Ishikawa (cell line): ENCODE measurements around the gene MEPCE.
A peak's percentile ranks its signal among the peaks of the same experiment; 100 is the strongest.

Source experiments
- CEBPB ChIP-seq: IDR thresholded peaks from 2 replicates; pipeline ENCODE4 v1.6.1; 2012
- CREB1 ChIP-seq: IDR thresholded peaks from 2 replicates; pipeline ENCODE4 v1.6.1; 2012; ENCODE audit warnings: low read depth
- EGR1 ChIP-seq: IDR thresholded peaks from 2 replicates; pipeline ENCODE4 v1.6.1; 2012
- EP300 ChIP-seq: IDR thresholded peaks from 2 replicates; pipeline ENCODE4 v1.6.1; 2012; ENCODE audit warnings: borderline replicate concordance
- FOXM1 ChIP-seq: IDR thresholded peaks from 2 replicates; pipeline ENCODE4 v1.6.1; 2012; ENCODE audit warnings: low read depth, borderline replicate concordance
- NFIC ChIP-seq: IDR thresholded peaks from 2 replicates; pipeline ENCODE4 v1.6.1; 2012
- RAD21 ChIP-seq: IDR thresholded peaks from 2 replicates; pipeline ENCODE4 v1.6.1; 2012; ENCODE audit warnings: low read depth
- TAF1 ChIP-seq: IDR thresholded peaks from 2 replicates; pipeline ENCODE4 v1.6.1; 2012; ENCODE audit warnings: low read depth, mild to moderate bottlenecking
- TCF12 ChIP-seq: IDR thresholded peaks from 2 replicates; pipeline ENCODE4 v1.6.1; 2012; ENCODE audit warnings: low read depth
- TEAD4 ChIP-seq: IDR thresholded peaks from 2 replicates; pipeline ENCODE4 v1.6.1; 2012
- YY1 ChIP-seq: IDR thresholded peaks from 2 replicates; pipeline ENCODE4 v1.6.1; 2012; ENCODE audit warnings: low read depth
- ZBTB7A ChIP-seq: IDR thresholded peaks from 2 replicates; pipeline ENCODE4 v1.6.1; 2012; ENCODE audit warnings: low read depth
- TF ChIP-seq, protein P1 (sequence below): IDR thresholded peaks from 2 replicates; pipeline ENCODE4 v1.6.1; 2012; ENCODE audit warnings: low read depth, mild to moderate bottlenecking
- TF ChIP-seq, protein P2 (sequence below): IDR thresholded peaks from 2 replicates; pipeline ENCODE4 v1.6.1; 2012
- TF ChIP-seq, protein P3 (sequence below): IDR thresholded peaks from 2 replicates; pipeline ENCODE4 v1.6.1; 2012

The MEPCE gene

GRCh38 chr7:100406767-100407166 is 22.9 kb upstream of the MEPCE start:
- TF ChIP-seq ZBTB7A: no peak
- no peak for TF ChIP-seq EP300
- no peak for TF ChIP-seq EGR1
- no peak for TF ChIP-seq TAF1
- TF ChIP-seq CREB1: no peak
- TF ChIP-seq RAD21: no peak
- no peak for TF ChIP-seq YY1
- no peak for TF ChIP-seq TCF12
- TF ChIP-seq TEAD4: no peak
- TF ChIP-seq CEBPB: no peak
- TF ChIP-seq, protein P1, sequence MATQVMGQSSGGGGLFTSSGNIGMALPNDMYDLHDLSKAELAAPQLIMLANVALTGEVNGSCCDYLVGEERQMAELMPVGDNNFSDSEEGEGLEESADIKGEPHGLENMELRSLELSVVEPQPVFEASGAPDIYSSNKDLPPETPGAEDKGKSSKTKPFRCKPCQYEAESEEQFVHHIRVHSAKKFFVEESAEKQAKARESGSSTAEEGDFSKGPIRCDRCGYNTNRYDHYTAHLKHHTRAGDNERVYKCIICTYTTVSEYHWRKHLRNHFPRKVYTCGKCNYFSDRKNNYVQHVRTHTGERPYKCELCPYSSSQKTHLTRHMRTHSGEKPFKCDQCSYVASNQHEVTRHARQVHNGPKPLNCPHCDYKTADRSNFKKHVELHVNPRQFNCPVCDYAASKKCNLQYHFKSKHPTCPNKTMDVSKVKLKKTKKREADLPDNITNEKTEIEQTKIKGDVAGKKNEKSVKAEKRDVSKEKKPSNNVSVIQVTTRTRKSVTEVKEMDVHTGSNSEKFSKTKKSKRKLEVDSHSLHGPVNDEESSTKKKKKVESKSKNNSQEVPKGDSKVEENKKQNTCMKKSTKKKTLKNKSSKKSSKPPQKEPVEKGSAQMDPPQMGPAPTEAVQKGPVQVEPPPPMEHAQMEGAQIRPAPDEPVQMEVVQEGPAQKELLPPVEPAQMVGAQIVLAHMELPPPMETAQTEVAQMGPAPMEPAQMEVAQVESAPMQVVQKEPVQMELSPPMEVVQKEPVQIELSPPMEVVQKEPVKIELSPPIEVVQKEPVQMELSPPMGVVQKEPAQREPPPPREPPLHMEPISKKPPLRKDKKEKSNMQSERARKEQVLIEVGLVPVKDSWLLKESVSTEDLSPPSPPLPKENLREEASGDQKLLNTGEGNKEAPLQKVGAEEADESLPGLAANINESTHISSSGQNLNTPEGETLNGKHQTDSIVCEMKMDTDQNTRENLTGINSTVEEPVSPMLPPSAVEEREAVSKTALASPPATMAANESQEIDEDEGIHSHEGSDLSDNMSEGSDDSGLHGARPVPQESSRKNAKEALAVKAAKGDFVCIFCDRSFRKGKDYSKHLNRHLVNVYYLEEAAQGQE: no peak
- no peak for TF ChIP-seq FOXM1
- no peak for TF ChIP-seq NFIC
- TF ChIP-seq, protein P2, sequence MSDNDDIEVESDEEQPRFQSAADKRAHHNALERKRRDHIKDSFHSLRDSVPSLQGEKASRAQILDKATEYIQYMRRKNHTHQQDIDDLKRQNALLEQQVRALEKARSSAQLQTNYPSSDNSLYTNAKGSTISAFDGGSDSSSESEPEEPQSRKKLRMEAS: no peak

DNA sequence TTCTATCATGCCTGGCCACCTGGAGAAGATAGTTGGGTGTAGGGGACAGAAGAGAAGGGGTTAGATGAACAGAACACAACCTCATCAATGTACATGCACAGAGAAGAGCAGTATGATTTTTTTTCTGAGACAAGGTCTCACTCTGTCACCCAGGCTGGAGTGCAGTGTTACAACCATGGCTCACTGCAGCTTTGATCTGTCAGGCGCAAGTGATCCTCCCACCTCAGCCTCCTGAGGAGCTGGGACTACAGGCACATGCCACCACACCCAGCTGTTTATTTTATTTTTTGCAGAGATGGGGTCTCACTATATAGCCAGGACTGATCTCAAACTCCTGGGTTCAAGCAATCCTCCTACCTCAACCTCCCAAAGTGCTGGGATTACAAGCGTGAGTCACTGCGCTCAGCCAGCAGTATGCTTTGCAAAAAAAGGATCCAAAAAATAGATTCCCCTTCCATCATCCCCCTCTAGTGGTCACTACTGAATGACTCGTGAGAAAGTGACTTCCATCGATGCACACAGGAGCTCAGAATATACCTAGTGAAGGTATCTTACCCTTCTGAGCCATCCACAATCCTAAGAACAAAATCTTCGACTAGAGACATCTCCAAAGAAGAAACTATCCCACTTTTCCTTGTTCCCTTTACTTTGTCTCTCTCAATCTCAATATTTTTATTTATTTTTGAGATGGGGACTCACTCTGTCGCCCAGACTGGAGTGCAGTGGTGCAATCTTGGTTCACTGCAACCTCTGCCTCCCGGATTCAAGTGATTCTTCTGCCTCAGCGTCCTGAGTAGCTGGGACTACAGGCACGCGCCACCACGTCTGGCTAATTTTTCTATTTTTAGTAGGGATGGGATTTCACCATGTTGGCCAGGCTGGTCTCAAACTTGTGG is 22.1 kb upstream of the MEPCE start:
- TF ChIP-seq RAD21 (peak; percentile 78), CREB1 (no peak)

DNA sequence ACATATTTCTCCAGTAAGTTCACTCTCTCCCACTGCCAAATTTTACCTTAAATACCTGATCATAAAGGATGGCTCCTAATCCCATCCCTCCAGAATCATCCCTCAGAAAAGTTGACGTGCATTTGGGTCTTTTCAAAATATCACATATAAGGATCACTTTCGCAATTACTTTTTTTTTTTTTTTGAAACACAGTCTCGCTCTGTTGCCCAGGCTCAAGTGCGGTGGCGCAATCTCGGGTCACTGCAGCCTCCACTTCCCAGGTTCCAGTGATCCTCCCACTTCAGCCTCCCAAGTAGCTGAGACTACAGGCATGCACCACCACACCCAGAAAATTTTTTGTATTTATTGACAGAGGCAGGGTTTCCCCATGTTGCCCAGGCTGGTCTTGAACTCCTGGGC is 18.5 kb upstream of the MEPCE start:
- TF ChIP-seq, protein P3, sequence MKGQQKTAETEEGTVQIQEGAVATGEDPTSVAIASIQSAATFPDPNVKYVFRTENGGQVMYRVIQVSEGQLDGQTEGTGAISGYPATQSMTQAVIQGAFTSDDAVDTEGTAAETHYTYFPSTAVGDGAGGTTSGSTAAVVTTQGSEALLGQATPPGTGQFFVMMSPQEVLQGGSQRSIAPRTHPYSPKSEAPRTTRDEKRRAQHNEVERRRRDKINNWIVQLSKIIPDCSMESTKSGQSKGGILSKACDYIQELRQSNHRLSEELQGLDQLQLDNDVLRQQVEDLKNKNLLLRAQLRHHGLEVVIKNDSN: no peak
- TF ChIP-seq CREB1: no peak
- TF ChIP-seq ZBTB7A: no peak
- TF ChIP-seq CEBPB: no peak
- no peak for TF ChIP-seq YY1
- TF ChIP-seq TEAD4: no peak
- no peak for TF ChIP-seq FOXM1
- TF ChIP-seq, protein P1: no peak
- TF ChIP-seq TAF1: no peak
- no peak for TF ChIP-seq EP300
- TF ChIP-seq NFIC: no peak
- no peak for TF ChIP-seq RAD21
- TF ChIP-seq, protein P2: no peak

DNA sequence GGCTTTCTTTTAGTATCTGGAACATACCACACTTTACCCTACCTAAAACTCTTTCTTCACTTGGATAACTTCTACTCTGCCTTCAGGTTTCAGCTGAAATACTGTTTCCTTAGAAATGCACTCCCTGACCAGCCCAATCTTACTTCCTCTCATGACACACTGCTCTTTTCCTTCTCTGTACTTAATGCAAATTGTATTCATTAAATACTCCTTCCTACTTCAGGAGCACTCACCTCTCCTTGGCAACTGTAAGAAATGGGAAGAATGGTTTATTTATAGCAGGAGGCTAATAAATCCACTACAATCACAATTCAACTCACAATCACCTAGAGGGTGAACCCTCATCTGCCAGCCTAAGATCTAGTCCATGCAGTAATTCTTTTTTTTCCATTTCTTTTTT is 16.3 kb upstream of the MEPCE start:
- TF ChIP-seq CEBPB (no peak), ZBTB7A (no peak), EP300 (no peak), TCF12 (no peak), CREB1 (no peak), TEAD4 (no peak), RAD21 (no peak), NFIC (no peak), TAF1 (no peak), EGR1 (no peak), FOXM1 (no peak), YY1 (no peak)
- TF ChIP-seq, protein P3: no peak
- TF ChIP-seq, protein P1: no peak
- TF ChIP-seq, protein P2: no peak
